HEK293T (cell line): ENCODE measurements around the gene PRAC1.

Experiments
- CTCF ChIA-PET: fragments of 350-600 bp; formaldehyde crosslinking; extraction: SDS; loops from one replicate; lab custom pipeline; 2021; ENCODE audit warnings: antibody characterized with exemption, inconsistent platforms; lab: Yijun Ruan, JAX
- POLR2A ChIA-PET: fragments of 350-600 bp; formaldehyde crosslinking; extraction: SDS; loops from one replicate; lab custom pipeline; 2020; ENCODE audit warnings: antibody characterized with exemption, inconsistent platforms; lab: Yijun Ruan, JAX
- DNase-seq: peaks from one replicate; pipeline ENCODE4 v3.0.0; 2012; ENCODE audit warnings: mixed read lengths; ENCODE audit errors: extremely low spot score
- ARNT ChIP-seq: fragments of 450-650 bp; IDR thresholded peaks from 2 replicates; pipeline ENCODE4 v1.6.1; 2017; ENCODE audit warnings: mild to moderate bottlenecking
- BHLHE40 ChIP-seq: fragments of 450-650 bp; IDR thresholded peaks from 2 replicates; pipeline ENCODE4 v1.6.1; 2016; ENCODE audit warnings: mild to moderate bottlenecking, moderate library complexity, borderline replicate concordance
- CTBP1 ChIP-seq: fragments of 450-650 bp; IDR thresholded peaks from 2 replicates; pipeline ENCODE4 v1.6.1; 2016; ENCODE audit warnings: borderline replicate concordance
- ELF4 ChIP-seq: fragments of 450-650 bp; IDR thresholded peaks from 2 replicates; pipeline ENCODE4 v1.6.1; 2017; ENCODE audit warnings: antibody characterized with exemption
- FOXA1 ChIP-seq: fragments of 450-650 bp; IDR thresholded peaks from 2 replicates; pipeline ENCODE4 v1.6.1; 2016; ENCODE audit warnings: mild to moderate bottlenecking
- FOXK2 ChIP-seq: fragments of 450-650 bp; IDR thresholded peaks from 2 replicates; pipeline ENCODE4 v1.6.1; 2016; ENCODE audit warnings: mild to moderate bottlenecking
- FOXM1 ChIP-seq: fragments of 450-650 bp; IDR thresholded peaks from 2 replicates; pipeline ENCODE4 v1.6.1; 2017; ENCODE audit warnings: mild to moderate bottlenecking, borderline replicate concordance
- HDGF ChIP-seq: fragments of 450-650 bp; IDR thresholded peaks from 2 replicates; pipeline ENCODE4 v1.6.1; 2017; ENCODE audit warnings: antibody characterized with exemption, borderline replicate concordance
- L3MBTL2 ChIP-seq: fragments of 450-650 bp; conservative IDR thresholded peaks from 2 replicates; pipeline ENCODE4 v1.6.1; 2016; ENCODE audit warnings: mild to moderate bottlenecking
- LEF1 ChIP-seq: fragments of 450-650 bp; IDR thresholded peaks from 2 replicates; pipeline ENCODE4 v1.6.1; 2017; ENCODE audit warnings: mild to moderate bottlenecking, borderline replicate concordance
- NFRKB ChIP-seq: fragments of 450-650 bp; IDR thresholded peaks from 2 replicates; pipeline ENCODE4 v1.6.1; 2016; ENCODE audit warnings: mild to moderate bottlenecking, moderate library complexity
- SP1 ChIP-seq: fragments of 450-650 bp; IDR thresholded peaks from 2 replicates; pipeline ENCODE4 v1.6.1; 2017
- SUZ12 ChIP-seq: fragments of 450-650 bp; IDR thresholded peaks from 2 replicates; pipeline ENCODE4 v1.6.1; 2016; ENCODE audit warnings: mild to moderate bottlenecking
- TARDBP ChIP-seq: fragments of 450-650 bp; IDR thresholded peaks from 2 replicates; pipeline ENCODE4 v1.6.1; 2016
- ZNF384 ChIP-seq: fragments of 450-650 bp; IDR thresholded peaks from 2 replicates; pipeline ENCODE4 v1.6.1; 2016
- TF ChIP-seq, protein P1 (sequence below): fragments of 450-650 bp; IDR thresholded peaks from 2 replicates; pipeline ENCODE4 v1.6.1; 2016

PRAC1 gene

DNA sequence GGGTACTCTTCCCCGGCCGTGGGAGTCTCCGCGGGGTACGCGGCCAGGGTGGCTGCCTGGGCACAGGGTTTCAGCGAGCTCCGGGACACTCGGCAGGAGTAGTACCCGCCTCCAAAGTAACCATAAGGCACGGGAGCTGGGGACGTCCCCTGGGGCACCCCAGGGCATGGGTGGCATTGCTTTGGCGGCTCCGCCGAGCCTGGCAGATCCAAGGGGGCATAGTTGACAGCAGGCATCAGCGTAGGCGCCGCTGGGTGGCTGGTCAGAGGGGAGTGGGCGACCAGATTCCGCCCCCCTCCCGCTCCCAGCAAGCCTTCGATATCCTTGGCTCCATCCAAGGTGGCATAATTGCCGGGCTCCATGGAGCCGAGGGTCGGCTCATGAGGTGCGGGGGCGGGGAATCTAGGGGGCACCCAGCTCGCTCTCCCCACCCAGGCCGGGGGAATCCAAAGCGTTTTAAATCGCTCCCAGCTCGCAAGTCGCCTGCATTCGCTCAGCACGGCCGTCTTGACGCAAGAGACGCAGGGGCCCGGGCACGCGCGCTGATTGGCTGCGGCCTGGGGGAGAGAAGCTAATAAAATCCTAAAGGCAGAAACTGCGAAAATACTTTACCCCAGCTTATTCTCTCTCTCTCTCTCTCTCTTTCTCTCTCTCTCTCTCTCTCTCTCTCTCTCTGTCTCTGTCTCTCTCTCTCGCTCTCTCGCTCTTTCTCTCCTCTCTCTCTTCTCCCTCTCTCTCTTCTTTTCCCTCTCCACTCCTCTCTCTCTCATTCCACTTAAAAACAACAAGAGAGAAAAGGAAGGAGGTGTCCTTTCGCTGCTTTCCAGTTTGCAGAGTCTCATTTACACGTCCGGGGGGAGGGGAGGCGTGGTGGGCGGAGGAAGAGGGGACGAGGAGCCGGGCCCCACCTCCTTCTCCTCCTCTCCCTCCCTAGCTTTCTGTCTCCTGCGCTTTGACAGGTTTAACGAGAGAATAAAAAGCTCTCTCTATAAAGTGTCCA is 6.2 kb upstream of the PRAC1 start, which contains the start of gene HOXB13:
HOXB13 (minus strand) TSS at position 519 of the 1,000 bp plus-strand sequence; CDS start at position 362, 157 bp downstream.
- TF ChIP-seq HDGF (no peak), SP1 (no peak), NFRKB (no peak), ELF4 (no peak), TARDBP (peak; percentile 78), LEF1 (no peak), FOXA1 (no peak), ZNF384 (no peak), L3MBTL2 (peak; percentile 79), CTBP1 (peak; percentile 88), BHLHE40 (no peak), SUZ12 (no peak)
- TF ChIP-seq, protein P1, sequence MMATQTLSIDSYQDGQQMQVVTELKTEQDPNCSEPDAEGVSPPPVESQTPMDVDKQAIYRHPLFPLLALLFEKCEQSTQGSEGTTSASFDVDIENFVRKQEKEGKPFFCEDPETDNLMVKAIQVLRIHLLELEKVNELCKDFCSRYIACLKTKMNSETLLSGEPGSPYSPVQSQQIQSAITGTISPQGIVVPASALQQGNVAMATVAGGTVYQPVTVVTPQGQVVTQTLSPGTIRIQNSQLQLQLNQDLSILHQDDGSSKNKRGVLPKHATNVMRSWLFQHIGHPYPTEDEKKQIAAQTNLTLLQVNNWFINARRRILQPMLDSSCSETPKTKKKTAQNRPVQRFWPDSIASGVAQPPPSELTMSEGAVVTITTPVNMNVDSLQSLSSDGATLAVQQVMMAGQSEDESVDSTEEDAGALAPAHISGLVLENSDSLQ = peak; percentile 75
- DNase-seq = peak; percentile 84
- POLR2A ChIA-PET = interaction anchor here (0.7 to 3.3 kb wide), 28 partner anchors 10 to 546 kb away, joined by 3 to 58 read pairs (median 4); partner anchors contain the start of genes HOXB9 and UBE2Z
- CTCF ChIA-PET = interaction anchor here (0.6 to 2.0 kb wide), 16 partner anchors 9 to 156 kb away, joined by 3 to 10 read pairs (median 4); no protein-coding TSS in a partner anchor

DNA sequence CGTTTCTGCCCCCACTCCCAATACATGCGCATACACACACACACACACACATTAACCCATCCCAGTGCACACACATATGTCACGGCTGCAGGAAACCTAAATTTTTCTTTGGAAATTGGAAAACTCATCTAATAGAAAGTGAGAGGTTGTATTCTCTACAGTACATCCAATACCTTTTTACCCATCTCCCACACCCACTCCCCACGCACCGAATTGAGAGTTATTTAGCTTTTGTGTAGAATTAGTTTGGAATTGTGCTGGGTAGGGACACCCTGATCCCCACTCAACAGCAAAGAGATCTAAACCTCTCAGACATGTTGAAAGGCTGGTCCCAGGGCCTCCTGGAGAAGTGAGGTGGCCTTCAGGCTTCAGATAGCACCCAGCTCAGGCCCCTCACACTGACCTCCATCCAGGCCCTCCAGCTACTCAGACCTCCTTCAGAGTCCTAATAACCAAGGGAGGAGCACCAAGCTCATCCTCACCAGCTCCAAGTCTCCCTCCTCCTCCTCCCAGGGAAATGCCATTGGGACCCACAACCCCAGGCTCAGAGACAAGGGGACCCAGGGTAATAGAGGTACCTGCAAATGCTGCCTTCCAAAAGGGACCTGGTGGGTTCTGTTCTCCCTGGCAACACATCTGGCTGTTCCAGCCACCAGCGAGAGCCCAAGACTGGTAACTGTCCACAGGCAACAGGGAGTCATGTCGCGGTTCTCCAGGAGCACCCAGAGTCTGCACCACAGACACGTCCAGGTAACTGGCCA is 5.3 kb upstream of the PRAC1 start:
- ChIA-PET POLR2A (interaction anchor here (0.8 to 3.3 kb wide), 8 partner anchors 9 to 180 kb away, joined by 3 to 58 read pairs (median 6); partner anchors contain the start of gene UBE2Z), CTCF (interaction anchor here (0.6 to 2.0 kb wide), 7 partner anchors 49 to 403 kb away, joined by 3 to 10 read pairs (median 5); no protein-coding TSS in a partner anchor)
- no peak for DNase-seq
- TF ChIP-seq NFRKB (no peak), SP1 (no peak), ZNF384 (no peak), ELF4 (no peak), HDGF (no peak), LEF1 (no peak), L3MBTL2 (no peak), BHLHE40 (no peak), CTBP1 (no peak), FOXA1 (no peak), FOXM1 (no peak), SUZ12 (no peak), ARNT (no peak), FOXK2 (no peak)
- TF ChIP-seq, protein P1 = no peak

DNA sequence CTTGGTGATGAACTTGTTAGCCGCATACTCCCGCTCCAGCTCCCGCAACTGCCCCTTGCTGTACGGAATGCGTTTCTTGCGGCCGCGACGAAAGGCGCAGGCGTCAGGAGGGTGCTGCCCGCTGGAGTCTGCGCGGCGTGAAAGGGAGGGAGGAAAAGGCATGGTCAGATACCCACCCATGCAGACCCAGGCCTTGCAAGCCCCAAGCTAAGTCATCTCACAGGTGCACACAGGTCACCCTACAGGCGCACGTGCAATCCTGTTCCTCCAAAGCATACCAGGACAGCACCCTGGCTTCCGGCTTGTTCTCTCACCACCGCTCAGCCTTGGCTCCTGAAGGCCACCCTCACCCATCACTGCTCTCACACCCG is 4.6 kb upstream of the PRAC1 start:
- ChIA-PET CTCF (interaction anchor here (0.6 to 4.1 kb wide), 5 partner anchors 46 to 157 kb away, joined by 4 to 66 read pairs (median 4); no protein-coding TSS in a partner anchor), POLR2A (interaction anchor here (0.8 to 3.3 kb wide), 3 partner anchors 8 to 62 kb away, joined by 3 to 58 read pairs (median 6); no protein-coding TSS in a partner anchor)
- DNase-seq = no peak
- TF ChIP-seq FOXA1 (no peak), HDGF (no peak), ARNT (no peak), NFRKB (no peak), BHLHE40 (no peak), CTBP1 (no peak), SP1 (no peak), LEF1 (no peak), ZNF384 (no peak), TARDBP (no peak), ELF4 (no peak), SUZ12 (no peak), L3MBTL2 (no peak), FOXM1 (no peak), FOXK2 (no peak)
- TF ChIP-seq, protein P1 = no peak

DNA sequence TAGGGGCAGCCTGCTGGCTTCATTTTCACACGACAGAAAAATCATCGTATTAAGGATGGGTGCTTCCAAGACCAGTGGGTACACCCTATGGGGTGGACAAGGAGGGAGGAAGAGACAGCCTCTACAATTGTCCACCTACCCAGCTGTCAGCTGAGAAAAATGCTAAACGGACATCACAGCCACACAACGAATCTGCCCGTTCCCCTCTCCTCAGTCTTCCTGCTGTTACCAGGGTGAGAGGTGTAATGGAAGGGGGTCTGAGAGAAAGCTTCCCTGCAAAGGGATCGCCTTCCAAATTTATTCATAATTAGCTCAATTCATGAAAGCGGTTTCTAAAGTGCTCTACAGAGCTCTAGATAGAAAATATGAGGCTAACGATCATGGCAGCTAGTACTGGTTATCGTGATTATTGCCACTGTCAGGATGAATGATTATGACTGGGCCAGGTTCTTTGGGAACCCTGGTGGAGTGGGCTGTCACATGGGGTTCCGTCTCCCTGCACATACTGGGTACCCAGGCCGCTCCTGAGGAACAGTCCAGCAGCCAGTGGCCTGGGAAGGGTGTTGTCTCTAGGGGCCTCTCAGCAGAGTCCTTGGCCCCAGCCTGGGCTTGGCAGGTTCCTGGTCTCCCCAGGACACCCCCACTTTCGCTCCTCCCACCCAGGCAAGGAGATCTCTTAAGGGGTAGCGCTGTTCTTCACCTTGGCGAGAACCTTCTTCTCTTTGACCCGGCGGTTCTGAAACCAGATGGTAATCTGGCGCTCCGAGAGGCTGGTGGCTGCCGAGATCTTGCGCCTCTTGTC is 4.0 kb upstream of the PRAC1 start:
- ChIA-PET POLR2A (interaction anchor here (1.2 kb wide), 1 partner anchor 63 kb away, joined by 6 read pairs; no protein-coding TSS in a partner anchor), CTCF (interaction anchor here (0.6 to 4.1 kb wide), 4 partner anchors 45 to 153 kb away, joined by 4 to 66 read pairs (median 14); no protein-coding TSS in a partner anchor)
- TF ChIP-seq, protein P1 = no peak
- TF ChIP-seq SP1 (no peak), NFRKB (no peak), HDGF (no peak), FOXK2 (no peak)
- DNase-seq = no peak
